ENCODE data around the gene FGGY. TPM values are rescaled to one million over a fixed set of nuclear protein-coding genes. Genes with fewer than 3 reads are reported as not detected.
"Not testable (repeated sequence)": the region's sequence is repeated elsewhere in the genome, so short reads cannot be mapped to it uniquely, and the experiment has no call there.

FGGY gene
- total RNA-seq, 1 experiment from 2014 or later, result 10.2 TPM

GRCh38 chr1:59569198-59569597 is 272.3 kb downstream of the FGGY start:
- DNase-seq (ENCODE audit: low spot score), result no peak
- in situ Hi-C loops (cut with HindIII; ENCODE audit: low sequenced_read_pairs), result no loop called here

DNA sequence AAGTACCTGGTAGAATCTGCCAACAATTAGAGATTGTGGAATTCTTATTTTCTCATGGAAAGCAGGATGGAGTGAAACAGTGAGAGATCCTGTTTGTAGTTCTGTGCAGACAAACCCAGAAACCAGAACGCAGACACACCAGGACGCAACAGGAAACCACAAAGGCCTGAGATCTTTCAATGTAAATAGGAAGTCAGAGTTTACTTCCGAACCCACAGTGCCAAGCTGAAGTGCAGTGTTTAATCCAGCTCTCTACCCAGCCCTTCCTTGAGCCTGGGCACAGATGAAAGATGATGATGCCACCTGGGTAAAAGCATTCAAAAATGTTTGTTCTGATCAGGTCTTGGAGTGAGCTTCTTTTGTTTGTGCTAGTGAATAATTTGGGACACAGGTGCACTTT is 273.6 kb downstream of the FGGY start:
- in situ Hi-C loops (cut with HindIII; ENCODE audit: low sequenced_read_pairs), result no loop called here
- DNase-seq (ENCODE audit: low spot score), result no peak

DNA sequence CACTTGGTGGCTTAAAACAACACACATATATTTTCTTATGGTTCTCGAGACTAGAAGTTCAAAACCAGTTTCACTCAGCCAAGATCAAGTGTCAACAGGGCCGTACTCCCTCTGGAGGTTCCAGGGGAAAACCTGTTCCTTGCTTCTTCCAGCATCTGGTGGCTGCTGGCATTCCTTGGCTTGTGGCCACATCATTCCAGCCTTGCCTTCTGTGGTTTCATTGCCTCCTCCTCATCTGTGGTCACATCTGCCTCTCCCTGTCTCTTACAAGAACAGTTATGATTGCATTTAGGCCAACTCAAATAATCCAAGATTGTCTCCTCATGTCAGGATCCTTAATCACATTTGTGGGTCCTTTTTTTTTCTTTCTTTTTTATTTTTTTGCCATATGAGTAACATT is 277.2 kb downstream of the FGGY start:
- DNase-seq (ENCODE audit: low spot score), result no peak
- in situ Hi-C loops (cut with HindIII; ENCODE audit: low sequenced_read_pairs), result no loop called here

DNA sequence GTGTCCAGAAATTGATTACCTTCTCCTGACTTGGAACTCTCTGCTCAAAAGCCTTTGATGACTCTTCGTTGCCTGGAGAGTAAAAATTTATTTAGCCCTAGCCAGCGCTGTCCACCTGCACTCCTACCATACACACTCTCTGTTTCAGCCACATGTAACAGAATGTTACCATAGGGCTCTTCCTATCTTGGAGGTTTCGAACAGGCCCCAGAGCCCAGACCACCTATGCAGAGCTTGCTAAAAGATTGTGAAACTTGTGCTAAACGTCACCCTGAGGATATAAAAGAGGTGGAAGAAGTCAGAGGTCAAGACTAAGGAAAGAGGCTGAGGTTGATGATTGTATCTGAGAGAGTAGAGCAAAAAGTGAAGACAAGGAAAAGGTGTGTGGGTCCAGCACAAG is 280.9 kb downstream of the FGGY start:
- in situ Hi-C loops (cut with HindIII; ENCODE audit: low sequenced_read_pairs), result no loop called here

DNA sequence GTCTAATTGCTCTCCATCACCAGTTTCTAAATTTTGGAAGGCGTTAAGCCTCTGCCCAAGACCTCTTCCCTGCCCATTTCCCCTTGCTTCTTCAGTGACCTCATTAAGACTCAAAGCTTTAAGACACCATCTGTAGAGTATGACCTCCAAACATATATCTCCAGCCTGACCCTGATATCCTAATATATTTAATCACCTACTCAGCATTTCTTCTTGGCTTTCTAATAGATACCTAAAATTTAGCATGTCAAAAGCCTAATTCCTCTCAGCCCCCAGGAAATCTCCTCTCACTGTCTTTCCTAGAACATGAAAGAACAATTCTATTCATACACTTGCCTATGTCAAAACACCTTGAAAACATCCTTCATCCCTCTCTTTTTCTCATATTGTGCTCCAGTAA is 282.3 kb downstream of the FGGY start:
- in situ Hi-C loops (cut with HindIII; ENCODE audit: low sequenced_read_pairs), result no loop called here

More for the DNA sequence above, 280.9 kb downstream of the FGGY start:
- no peak for DNase-seq (ENCODE audit: low spot score)

DNA sequence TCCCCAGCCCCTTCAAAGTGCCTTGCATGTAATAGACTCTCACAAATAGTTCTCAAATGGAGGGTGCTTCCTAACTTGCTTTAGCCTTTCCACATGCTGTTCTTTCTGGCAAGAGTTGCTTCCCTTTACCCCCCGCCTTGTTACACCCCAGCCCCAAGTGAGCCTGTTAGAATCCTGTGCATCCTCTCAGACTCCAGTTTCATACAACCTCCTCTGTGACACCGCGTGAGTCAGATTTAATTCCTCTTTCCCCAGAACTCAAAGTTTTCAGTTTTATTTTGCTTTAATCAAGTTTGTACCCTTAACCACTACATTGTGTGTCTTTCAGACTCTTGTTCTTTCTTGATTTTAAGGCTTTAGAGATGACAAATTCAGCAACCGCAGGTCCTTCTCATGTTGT is 283.4 kb downstream of the FGGY start:
- DNase-seq (ENCODE audit: low spot score), result no peak
- in situ Hi-C loops (cut with HindIII; ENCODE audit: low sequenced_read_pairs), result no loop called here

More for the DNA sequence above, 282.3 kb downstream of the FGGY start:
- DNase-seq (ENCODE audit: low spot score), result no peak

DNA sequence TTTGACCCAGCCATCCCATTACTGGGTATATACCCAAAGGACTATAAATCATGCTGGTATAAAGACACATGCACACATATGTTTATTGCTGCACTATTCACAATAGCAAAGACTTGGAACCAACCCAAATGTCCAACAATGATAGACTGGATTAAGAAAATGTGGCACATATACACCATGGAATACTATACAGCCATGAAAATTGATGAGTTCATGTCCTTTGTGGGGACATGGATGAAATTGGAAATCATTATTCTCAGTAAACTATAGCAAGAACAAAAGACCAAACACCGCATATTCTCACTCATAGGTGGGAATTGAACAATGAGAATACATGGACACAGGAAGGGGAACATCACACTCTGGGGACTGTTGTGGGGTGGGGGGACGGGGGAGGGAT is 295.5 kb downstream of the FGGY start:
- DNase-seq (ENCODE audit: low spot score); in situ Hi-C loops (cut with HindIII; ENCODE audit: low sequenced_read_pairs): not testable (repeated sequence)

- no peak for DNase-seq (ENCODE audit: low spot score)
- in situ Hi-C loops (cut with HindIII; ENCODE audit: low sequenced_read_pairs), result no loop called here
Measured at GRCh38 chr1:59592924-59593323, 296.0 kb downstream of the FGGY start.

GRCh38 chr1:59593798-59594790 is 297.2 kb downstream of the FGGY start:
- in situ Hi-C loops (cut with HindIII; ENCODE audit: low sequenced_read_pairs), result no loop called here
- DNase-seq (ENCODE audit: low spot score), result no peak

GRCh38 chr1:59595774-59596173 is 298.9 kb downstream of the FGGY start:
- in situ Hi-C loops (cut with HindIII; ENCODE audit: low sequenced_read_pairs), result no loop called here
- no peak for DNase-seq (ENCODE audit: low spot score)

- no peak for DNase-seq (ENCODE audit: low spot score)
- in situ Hi-C loops (cut with HindIII; ENCODE audit: low sequenced_read_pairs), result no loop called here
Measured at GRCh38 chr1:59596432-59596831, 299.5 kb downstream of the FGGY start.

DNA sequence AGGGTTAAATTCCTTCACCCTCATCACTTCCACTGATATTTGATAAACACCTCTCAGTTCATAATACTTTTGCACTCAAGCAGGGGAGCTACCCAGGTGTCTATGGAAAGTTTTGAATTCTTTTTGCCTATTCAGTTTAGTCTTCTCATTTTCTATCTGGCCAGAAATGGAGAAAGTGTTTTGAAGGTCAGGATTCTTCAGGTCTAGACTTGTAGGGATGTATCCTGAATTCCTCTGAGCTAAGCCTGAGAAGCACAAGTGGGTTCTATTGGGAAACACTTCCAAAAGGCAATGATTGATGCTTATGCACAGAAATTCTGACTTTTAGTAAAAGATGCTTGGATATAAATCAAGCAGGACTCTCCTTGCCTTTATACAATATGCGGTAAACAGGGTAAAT is 300.1 kb downstream of the FGGY start:
- in situ Hi-C loops (cut with HindIII; ENCODE audit: low sequenced_read_pairs), result no loop called here
- DNase-seq (ENCODE audit: low spot score), result no peak

DNA sequence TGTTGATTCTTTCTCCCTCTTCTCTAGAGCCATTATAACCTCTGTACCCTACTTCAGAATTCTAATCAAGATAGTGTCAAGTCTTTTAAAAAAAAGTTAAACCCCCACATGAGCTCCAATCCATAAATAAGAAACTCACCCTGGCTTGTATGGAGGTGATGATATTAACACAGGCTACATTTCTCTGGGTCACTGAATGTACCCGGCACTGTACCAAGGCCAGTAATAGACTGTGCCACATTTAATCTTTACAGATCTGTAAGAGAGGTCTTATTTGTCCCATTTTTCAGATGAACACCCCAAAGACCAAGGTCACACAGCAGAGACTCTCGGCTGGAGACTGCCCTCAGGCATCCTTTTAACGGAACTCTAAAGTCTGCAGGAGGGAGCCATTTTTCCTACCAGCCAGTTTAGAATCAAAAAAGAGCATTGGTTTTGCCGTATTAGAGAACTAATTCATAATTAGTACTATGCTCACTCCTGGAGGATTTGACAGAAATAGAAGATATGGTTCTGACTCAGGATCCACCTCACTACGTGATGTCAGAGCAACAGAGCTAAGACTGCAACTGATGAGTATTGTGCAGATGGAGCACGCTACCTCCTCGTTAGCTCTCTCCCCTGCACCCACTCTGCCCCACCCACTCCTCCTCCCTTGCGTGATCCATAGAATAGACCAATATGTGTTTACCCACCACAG is 300.7 kb downstream of the FGGY start:
- DNase-seq (ENCODE audit: low spot score), result no peak
- in situ Hi-C loops (cut with HindIII; ENCODE audit: low sequenced_read_pairs), result no loop called here

DNA sequence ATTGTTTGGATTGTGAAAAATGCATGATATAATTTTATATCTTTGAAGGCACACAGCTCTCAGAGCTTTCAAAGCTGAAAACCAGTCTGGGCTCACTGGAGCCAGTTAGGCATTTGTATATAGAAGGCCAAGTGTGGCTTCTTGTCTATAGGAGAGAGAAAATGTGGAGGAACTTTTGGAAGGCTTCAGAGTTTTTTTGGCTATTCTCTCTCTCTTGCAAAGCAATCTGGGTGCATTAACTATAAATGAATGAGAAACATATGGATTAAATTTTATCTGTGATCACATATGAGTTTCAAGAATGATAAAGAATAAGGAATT is 301.2 kb downstream of the FGGY start:
- in situ Hi-C loops (cut with HindIII; ENCODE audit: low sequenced_read_pairs), result no loop called here
- DNase-seq (ENCODE audit: low spot score), result no peak

DNA sequence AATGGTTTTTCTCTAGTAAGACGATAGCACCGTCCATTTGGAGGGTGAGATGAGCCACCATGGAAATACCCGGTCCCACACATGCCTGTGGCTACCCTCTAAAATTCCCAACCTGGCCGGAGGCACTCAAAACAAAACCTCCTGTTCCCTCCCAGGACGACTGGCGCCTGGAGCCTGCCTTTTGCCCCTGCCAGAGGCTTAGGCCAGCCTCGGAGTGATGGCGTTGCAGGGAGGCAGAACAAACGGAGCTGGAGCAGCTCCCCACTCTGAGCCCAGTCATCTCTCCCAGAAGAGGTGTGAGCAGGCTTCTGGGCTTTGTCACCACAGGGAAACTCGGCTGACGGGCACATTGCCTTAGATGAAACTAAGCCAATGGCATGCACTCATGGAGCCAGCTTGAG is 304.1 kb downstream of the FGGY start:
- in situ Hi-C loops (cut with HindIII; ENCODE audit: low sequenced_read_pairs), result no loop called here
- DNase-seq (ENCODE audit: low spot score), result peak; percentile 91

DNA sequence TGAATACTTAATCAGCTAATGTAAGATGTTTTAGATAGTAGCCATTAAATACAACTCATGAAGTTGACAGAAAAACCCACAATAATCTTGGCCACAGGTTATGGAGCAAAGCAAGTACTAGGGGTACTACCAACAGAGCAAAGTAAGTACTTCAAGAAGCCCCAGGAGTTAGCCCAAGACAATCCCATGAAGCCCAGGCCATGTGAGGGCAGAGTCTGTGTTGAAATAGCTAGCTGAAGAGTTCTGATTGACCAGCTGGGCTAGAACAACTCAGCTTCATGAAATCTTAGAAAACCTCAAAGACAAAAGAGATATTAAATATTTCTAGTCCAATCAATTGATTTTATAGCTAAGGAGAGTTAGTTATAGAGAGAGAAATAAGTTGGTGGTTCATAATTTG is 304.9 kb downstream of the FGGY start:
- in situ Hi-C loops (cut with HindIII; ENCODE audit: low sequenced_read_pairs), result no loop called here
- no peak for DNase-seq (ENCODE audit: low spot score)

DNA sequence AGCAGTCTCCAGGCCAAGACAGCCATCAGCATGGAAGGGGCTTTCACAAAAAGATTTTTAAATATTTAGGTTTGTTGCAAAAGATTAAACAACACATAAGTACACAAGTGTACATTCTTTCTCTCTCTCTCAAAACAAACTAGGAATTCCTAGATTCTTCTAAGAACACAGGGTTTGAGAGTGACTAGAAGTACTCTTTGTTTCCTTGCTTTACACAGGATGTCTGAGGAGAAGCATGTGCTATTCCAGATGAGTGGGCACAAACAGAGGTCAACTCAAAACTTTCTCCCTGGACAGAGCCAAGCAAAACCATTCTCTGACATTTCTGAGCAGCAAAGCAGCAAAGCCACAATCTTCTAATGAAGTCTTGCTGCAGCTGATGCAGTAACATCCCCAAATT is 307.3 kb downstream of the FGGY start:
- DNase-seq (ENCODE audit: low spot score), result no peak
- in situ Hi-C loops (cut with HindIII; ENCODE audit: low sequenced_read_pairs), result no loop called here

GRCh38 chr1:59605184-59605583 is 308.3 kb downstream of the FGGY start:
- in situ Hi-C loops (cut with HindIII; ENCODE audit: low sequenced_read_pairs), result no loop called here
- DNase-seq (ENCODE audit: low spot score), result no peak

DNA sequence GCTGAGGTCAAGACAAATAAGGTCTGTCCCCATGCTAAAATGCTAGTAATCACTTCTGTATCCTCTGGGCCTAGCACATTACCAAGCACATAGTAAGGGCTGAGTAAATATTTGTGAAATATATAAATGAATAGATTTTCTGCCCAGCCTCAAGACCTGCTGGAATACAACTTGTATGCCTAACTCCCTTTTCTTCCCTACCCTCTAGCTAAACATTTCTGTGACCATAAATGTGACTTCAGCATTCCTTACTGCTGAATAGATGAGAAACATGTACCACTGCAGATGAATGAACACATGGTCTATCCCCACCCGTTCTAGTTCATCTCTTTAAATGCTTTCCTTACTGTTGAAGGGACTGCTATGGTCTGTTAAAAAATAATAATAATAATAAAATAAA is 308.9 kb downstream of the FGGY start:
- in situ Hi-C loops (cut with HindIII; ENCODE audit: low sequenced_read_pairs), result no loop called here
- no peak for DNase-seq (ENCODE audit: low spot score)

DNA sequence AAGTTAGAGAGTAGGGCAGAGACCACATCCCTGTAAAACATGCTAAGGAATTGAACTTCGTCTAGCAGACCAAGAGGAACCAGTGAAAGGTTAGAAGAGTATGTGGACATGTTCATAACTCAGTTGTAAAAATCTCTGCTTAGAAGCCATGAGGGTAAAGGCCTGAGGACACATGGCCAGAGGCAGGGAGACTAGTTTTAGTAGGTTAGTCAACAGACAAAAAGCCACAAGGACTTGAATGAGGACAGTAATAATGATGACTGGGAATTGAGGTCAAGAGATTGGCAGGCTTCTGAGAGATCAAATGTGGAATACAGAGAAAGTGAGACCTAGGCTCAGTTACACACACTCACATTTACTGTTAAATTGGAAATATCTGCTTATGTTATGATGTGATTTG is 312.4 kb downstream of the FGGY start:
- no peak for DNase-seq (ENCODE audit: low spot score)
- in situ Hi-C loops (cut with HindIII; ENCODE audit: low sequenced_read_pairs), result no loop called here

DNA sequence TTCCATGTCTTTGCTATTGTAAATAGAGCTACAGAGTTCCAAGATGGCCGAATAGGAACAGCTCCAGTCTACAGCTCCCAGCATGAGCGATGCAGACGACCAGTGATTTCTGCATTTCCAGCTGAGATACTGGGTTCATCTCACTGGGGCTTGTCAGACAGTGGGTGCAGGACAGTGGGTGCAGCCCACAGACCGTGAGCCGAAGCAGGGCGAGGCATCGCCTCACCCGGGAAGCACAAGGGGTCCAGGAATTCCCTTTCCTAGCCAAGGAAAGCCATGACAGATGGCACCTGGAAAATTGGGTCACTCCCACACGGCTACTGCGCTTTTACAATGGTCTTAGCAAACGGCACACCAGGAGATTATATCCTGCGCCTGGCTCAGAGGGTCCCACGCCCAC is 313.6 kb downstream of the FGGY start:
- in situ Hi-C loops (cut with HindIII; ENCODE audit: low sequenced_read_pairs), result not testable (repeated sequence)

More for the DNA sequence above, 313.6 kb downstream of the FGGY start:
- DNase-seq (ENCODE audit: low spot score), result not testable (repeated sequence)

Measured in G401 (cell line).